Measurements from ENCODE around the gene MTHFD1L.

MTHFD1L gene

GRCh38 chr6:150878347-150879213 is 13.1 kb downstream of the MTHFD1L start:
- TF ChIP-seq REST (IDR thresholded peaks at IDR 0.05; ENCODE audit: insufficient read depth in 1 of 2, low read depth in 2 of 2, low read length in 2 of 2) (no peak), FOXP2 (optimal IDR thresholded peaks at IDR 0.05; ENCODE audit: borderline replicate concordance, extremely low read depth, extremely low read length, insufficient read depth) (no peak), TAF1 (IDR thresholded peaks at IDR 0.05; ENCODE audit: borderline replicate concordance, insufficient read depth, low read length) (no peak), POLR2AphosphoS5 (IDR thresholded peaks at IDR 0.05; ENCODE audit: low read depth, low read length) (no peak), SIN3A (IDR thresholded peaks at IDR 0.05; ENCODE audit: borderline replicate concordance, insufficient read depth, low read length) (no peak)

- no peak for TF ChIP-seq REST (IDR thresholded peaks at IDR 0.05; ENCODE audit: insufficient read depth in 1 of 2, low read depth in 2 of 2, low read length in 2 of 2)
- TF ChIP-seq FOXP2 (optimal IDR thresholded peaks at IDR 0.05; ENCODE audit: borderline replicate concordance, extremely low read depth, extremely low read length, insufficient read depth), result no peak
- no peak for TF ChIP-seq POLR2AphosphoS5 (IDR thresholded peaks at IDR 0.05; ENCODE audit: low read depth, low read length)
- TF ChIP-seq SIN3A (IDR thresholded peaks at IDR 0.05; ENCODE audit: borderline replicate concordance, insufficient read depth, low read length), result no peak
- no peak for TF ChIP-seq TAF1 (IDR thresholded peaks at IDR 0.05; ENCODE audit: borderline replicate concordance, insufficient read depth, low read length)
Observed at GRCh38 chr6:150880336-150880735, 14.8 kb downstream of the MTHFD1L start.

GRCh38 chr6:150881911-150882481 is 16.5 kb downstream of the MTHFD1L start:
- TF ChIP-seq SIN3A (IDR thresholded peaks at IDR 0.05; ENCODE audit: borderline replicate concordance, insufficient read depth, low read length), result 0 out of 2 replicates have a peak, but pooled peaks have one; percentile 11
- TF ChIP-seq REST (IDR thresholded peaks at IDR 0.05; ENCODE audit: insufficient read depth in 1 of 2, low read depth in 2 of 2, low read length in 2 of 2), result no peak

GRCh38 chr6:150883521-150883920 is 18.0 kb downstream of the MTHFD1L start:
- no peak for TF ChIP-seq REST (IDR thresholded peaks at IDR 0.05; ENCODE audit: insufficient read depth in 1 of 2, low read depth in 2 of 2, low read length in 2 of 2)
- no peak for TF ChIP-seq TAF1 (IDR thresholded peaks at IDR 0.05; ENCODE audit: borderline replicate concordance, insufficient read depth, low read length)
- TF ChIP-seq POLR2AphosphoS5 (IDR thresholded peaks at IDR 0.05; ENCODE audit: low read depth, low read length), result no peak
- no peak for TF ChIP-seq SIN3A (IDR thresholded peaks at IDR 0.05; ENCODE audit: borderline replicate concordance, insufficient read depth, low read length)
- no peak for TF ChIP-seq FOXP2 (optimal IDR thresholded peaks at IDR 0.05; ENCODE audit: borderline replicate concordance, extremely low read depth, extremely low read length, insufficient read depth)
